ENCODE data around the gene PI4KB.

Gene PI4KB

GRCh38 chr1:151311589-151312331 lies 15.5 kb downstream of the PI4KB start:
- no peak for DNase-seq (ENCODE audit: low spot score)

GRCh38 chr1:151311011-151311410 lies 16.2 kb downstream of the PI4KB start:
- DNase-seq (ENCODE audit: low spot score): no peak

GRCh38 chr1:151309811-151310323 lies 17.3 kb downstream of the PI4KB start:
- no peak for DNase-seq (ENCODE audit: low spot score)

- DNase-seq (ENCODE audit: low spot score): no peak
Measured at GRCh38 chr1:151294742-151295462, 32.3 kb downstream of the PI4KB start.

GRCh38 chr1:151293093-151293492 lies 34.1 kb downstream of the PI4KB start:
- DNase-seq (ENCODE audit: low spot score): no peak

GRCh38 chr1:151292207-151293030 lies 34.8 kb downstream of the PI4KB start:
- DNase-seq (ENCODE audit: low spot score): no peak

- no peak for DNase-seq (ENCODE audit: low spot score)
Measured at GRCh38 chr1:151290709-151291303, 36.4 kb downstream of the PI4KB start.

GRCh38 chr1:151289991-151290708 lies 37.1 kb downstream of the PI4KB start:
- DNase-seq (ENCODE audit: low spot score): no peak

- DNase-seq (ENCODE audit: low spot score): no peak
Measured at GRCh38 chr1:151289080-151289935, 37.9 kb downstream of the PI4KB start.

GRCh38 chr1:151288502-151288901 lies 38.7 kb downstream of the PI4KB start:
- no peak for DNase-seq (ENCODE audit: low spot score)

GRCh38 chr1:151287767-151288500 lies 39.3 kb downstream of the PI4KB start:
- DNase-seq (ENCODE audit: low spot score): no peak

- DNase-seq (ENCODE audit: low spot score): no peak
Measured at GRCh38 chr1:151287341-151287699, 39.9 kb downstream of the PI4KB start.

- DNase-seq (ENCODE audit: low spot score): no peak
Measured at GRCh38 chr1:151286619-151287340, 40.4 kb downstream of the PI4KB start.

- no peak for DNase-seq (ENCODE audit: low spot score)
Measured at GRCh38 chr1:151284013-151284577, 43.1 kb downstream of the PI4KB start.

GRCh38 chr1:151282883-151283725 lies 44.1 kb downstream of the PI4KB start:
- peak; percentile 24 for DNase-seq (ENCODE audit: low spot score)

- peak; percentile 100 for DNase-seq (ENCODE audit: low spot score)
Measured at GRCh38 chr1:151281969-151282882, 45.0 kb downstream of the PI4KB start, which contains the start of gene ZNF687. ZNF687 (plus strand) TSS chr1:151282299; CDS start chr1:151286292, 3,993 bp downstream.
